SKM-1 treated with dmso at 0.1 percent for 144 hours (cell line): ENCODE results near the gene UBE2J2.

Source experiments
- DNase-seq: peaks from one replicate; lab custom pipeline; 2025; ENCODE audit not compliant: unreplicated experiment; lab: John Stamatoyannopoulos, UW

Gene UBE2J2

DNA sequence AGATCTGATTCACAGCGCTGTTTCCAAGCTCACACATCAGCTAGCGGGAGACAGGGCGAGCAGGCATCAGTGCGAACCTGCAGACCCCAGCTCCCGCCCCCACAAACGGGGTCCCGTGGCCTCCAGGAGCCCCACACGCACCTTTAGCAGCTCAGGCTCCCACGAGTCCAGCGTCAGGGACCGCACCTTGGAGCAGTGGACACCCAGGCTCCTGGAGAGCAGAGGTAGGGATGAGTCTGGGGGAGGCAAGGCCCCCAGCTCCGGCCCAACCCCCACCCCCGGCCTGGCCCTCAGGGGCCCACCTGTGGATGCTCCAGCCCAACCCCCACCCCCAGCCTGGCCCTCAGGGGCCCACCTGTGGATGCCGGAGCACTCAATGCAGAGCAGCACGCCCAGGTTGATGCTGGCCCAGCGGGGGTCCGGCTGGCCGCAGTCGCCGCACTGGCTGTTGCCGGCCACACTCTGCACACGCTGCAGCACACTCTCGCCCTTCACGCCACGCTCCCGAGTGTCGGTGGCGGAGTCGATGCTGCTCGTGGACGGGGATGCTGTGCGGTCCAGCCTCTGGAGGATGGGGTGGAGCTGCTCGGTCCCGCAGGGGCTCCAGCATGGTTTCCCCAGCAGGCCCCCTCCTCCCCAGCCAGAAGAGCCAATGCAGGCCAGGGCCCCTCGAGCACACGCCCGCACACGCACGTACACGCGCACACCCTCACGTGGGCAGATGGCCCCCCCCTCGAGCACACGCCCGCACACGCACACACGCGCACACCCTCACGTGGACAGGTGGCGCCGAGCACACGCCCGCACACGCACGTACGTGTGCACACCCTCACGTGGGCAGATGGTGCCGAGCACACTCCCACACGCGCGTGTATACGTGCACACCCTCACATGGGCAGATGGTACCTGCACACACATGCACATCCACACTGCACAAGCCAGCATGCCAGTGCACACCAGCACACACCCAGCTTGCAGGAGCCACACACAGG is 22.7 kb upstream of the UBE2J2 start:
- no peak for DNase-seq

DNA sequence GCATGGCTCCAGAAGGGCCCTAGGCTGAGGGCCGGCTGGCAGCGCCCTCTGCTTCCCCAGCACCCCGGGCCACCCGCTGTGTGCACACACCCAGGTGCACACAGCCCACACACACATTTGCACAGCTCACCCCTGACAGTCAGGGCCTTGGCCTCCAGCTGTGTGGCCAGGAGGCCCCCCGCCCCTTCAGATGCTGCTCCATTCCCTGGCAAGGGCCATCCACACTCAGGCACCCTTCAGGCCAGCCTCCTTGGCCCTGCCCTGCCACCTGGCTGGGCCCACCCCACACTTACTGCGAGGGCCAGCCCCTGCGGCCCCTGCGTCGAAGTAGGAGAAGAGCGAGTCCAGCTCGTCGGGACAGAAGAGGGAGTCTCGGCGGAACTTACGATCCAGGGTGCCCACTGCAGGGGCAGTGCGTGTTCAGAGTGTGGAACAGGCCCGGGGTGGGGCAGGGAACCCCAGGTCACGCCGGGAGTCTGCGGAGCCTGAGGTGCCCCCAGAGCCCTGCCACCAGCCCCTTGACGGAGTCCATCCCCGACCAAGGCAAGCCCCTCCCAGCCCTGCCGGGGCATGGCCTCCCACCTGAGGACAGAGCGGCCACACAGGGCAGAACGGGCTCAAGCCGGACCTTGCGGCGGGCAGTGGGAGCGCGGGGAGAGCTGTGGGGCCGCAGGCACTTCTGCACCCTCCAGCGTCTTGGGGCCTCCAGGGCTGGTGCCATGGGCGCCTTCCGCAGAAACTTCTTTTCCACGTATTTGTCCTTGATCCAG is 21.7 kb upstream of the UBE2J2 start:
- DNase-seq = no peak

DNA sequence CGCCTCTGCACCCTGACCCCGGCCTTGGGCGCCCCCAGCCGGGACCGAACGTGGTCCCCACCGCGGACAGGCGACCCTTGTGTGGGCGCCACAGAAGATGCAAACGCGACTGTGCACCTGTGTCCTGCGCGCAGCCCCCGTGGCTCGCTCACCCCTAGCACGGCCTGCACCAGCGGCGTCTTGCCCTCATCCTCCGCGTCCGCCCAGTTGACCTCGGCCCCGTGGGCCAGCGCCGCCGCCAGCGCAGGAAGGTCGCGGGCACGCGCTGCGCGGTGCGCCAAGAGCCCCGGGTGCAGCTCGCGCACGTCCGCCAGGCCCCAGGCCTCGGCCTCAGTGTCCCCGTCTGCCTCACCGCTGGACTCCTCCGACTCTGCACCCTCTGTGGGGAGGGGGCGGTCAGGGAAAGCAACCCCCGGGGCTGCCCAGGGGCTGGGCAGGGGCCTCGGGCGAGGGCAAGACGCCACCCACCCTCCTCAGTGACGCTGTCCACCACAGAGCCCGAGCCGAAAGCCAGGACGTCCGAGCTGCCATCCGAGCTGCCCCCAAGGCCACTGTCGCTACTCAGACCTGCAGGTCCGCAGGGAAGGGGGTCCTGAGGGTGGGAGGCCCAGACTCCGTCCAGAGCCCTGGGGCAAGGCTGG is 20.7 kb upstream of the UBE2J2 start:
- DNase-seq = no peak

DNA sequence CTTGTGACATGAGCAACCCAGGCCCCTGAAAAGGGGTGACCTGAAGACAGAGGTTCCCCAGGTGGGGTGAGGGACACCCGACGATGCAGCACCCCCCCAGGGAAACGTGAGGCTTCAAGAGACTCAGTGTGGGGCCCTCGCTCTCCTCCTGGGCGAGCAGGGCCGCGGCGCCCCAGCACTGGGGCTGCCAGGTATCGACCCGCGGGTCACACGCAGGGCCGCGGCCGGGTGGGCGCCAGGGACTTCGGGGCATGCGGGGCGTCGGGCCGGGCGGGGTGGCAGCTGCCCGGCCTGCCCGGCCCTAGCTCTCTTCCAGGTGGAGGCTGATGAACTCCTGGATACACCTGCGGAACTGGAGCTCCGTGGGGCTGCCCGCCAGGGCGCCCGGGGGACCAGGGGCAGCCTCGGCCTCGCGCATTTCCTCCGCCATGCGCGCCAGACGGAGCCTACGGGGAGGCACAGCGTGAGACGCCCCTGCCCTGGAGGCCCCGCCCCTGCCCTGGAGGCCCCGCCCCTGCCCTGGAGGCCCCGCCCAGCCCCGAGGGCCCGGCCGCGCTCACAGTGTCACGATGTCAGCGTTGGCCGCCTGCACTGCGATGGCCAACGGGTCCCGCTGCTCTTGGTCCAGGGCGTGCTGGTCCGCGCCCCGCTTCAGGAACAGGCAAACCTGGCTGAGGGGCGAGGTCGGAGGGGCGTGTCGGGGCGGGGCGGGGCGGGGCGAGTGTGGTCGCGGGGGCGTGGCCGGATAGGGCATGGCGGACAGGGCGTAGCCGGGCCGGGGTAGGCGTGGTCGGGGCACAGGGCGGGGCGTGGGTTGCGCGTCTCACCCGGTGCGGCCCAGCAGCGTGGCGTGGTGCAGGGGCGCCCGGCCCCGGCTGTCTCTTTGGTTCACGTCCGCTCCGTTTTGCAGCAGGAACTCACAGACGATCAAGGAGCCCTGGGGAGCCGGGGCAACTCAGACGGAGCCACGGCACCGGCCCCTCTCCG is 19.9 kb upstream of the UBE2J2 start:
- DNase-seq = no peak

DNA sequence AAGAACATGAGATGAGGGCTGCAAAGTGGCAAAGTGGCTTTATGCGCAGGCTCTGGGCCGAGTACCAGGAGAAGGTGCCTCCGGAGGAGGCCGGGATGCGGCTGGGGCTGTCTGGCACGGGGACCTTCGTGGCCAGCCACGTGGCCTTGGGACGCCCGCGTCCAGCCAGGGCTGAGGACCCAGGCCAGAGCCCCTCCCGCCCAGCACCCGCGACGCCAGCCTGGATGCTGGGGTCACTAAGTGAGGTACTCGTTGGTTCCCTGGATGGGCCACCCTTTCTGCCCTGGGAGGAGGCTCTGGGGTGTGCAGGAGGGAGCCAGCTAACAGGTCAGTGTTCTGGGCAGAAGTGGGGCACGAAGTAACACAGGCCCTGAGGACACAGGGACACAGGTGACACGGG is 19.2 kb upstream of the UBE2J2 start:
- no peak for DNase-seq

DNA sequence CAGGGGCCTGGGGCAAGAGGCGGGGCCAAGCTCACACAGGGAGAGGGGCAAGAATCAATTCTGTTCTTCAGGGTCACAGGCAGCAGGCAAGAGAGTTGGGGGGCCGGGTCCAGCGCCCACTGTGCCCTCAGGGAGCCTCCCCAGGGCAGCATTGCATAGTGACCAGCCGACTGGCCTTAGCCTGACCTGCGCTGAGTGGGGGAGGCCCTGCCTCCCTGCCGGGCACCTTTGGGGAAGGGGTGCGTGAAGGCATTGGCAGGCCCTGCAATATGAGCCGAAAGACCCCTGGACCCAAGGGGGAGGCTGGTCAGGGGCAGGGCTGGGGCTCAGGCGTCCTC is 18.8 kb upstream of the UBE2J2 start:
- DNase-seq = no peak

DNA sequence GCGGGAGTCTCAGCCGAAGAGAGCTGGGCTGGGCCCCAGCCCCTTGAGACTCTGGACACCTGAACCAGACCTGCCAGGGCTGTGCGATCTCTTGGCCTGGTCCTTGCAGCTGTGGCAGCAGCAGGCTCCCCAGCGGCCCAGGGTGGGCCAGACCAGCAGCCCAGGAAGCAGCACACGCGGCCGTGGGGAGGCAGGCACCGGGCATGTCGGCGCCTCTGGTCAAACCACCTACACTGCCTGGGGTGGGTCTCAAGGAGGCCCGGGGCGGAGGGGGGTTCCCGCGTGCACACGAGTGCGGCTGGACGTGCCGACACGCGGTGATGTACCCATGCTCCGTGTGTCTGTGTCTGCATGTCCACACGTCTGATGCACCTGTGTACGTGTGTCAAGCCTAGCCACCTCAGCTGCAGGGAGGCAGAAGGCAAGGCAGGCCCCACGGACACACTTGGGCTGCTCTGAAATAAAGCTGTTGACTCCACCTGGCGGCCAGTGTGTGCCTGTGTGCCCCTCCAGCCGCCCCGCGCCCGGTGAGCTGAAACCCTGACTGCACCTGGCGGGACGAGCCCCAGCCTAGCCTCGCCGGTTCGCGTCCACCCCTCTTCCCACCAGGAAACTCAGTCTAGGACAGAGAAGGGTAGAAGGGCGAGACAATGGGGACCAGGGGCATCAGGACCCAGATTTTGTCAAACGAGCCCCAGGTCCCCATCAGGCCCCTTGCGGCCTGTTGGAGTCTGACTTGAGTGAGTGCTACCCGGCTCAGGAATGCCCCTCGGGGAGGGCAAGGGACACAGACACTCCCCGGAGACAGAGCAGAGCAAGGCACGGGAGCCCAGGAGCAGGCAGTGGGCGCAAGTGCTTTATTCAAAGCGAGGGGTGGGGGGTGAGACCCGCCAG is 18.1 kb upstream of the UBE2J2 start:
- peak; percentile 18 for DNase-seq

DNA sequence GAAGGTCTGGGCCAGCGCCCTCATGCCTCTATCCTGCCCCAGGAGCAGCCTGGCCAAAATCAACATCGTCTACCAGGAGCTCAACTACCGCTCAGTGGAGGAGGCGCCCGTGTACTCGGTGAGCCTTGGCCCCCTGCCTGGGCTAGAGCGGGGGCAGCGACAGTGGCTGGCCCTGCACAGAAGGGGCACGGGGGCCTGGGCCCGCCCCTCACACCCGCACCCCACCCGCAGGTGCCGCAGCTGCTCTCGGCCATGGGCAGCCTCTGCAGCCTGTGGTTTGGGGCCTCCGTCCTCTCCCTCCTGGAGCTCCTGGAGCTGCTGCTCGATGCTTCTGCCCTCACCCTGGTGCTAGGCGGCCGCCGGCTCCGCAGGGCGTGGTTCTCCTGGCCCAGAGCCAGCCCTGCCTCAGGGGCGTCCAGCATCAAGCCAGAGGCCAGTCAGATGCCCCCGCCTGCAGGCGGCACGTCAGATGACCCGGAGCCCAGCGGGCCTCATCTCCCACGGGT is 17.4 kb upstream of the UBE2J2 start:
- DNase-seq = no peak

DNA sequence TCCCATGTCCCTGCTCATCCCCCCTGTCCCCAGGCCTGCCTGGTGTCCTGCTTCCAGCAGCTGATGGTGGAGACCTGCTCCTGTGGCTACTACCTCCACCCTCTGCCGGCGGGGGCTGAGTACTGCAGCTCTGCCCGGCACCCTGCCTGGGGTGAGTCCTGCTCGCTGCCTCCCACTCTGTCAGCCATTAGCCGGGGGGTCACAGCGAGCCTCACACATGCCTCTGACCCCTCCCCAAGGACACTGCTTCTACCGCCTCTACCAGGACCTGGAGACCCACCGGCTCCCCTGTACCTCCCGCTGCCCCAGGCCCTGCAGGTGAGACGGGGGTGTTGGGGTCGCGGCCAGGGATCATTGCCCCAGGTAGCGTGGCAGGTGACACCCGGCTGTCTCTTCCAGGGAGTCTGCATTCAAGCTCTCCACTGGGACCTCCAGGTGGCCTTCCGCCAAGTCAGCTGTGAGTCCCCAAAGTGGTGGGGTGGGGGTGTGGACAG is 16.6 kb upstream of the UBE2J2 start:
- DNase-seq = peak; percentile 23

DNA sequence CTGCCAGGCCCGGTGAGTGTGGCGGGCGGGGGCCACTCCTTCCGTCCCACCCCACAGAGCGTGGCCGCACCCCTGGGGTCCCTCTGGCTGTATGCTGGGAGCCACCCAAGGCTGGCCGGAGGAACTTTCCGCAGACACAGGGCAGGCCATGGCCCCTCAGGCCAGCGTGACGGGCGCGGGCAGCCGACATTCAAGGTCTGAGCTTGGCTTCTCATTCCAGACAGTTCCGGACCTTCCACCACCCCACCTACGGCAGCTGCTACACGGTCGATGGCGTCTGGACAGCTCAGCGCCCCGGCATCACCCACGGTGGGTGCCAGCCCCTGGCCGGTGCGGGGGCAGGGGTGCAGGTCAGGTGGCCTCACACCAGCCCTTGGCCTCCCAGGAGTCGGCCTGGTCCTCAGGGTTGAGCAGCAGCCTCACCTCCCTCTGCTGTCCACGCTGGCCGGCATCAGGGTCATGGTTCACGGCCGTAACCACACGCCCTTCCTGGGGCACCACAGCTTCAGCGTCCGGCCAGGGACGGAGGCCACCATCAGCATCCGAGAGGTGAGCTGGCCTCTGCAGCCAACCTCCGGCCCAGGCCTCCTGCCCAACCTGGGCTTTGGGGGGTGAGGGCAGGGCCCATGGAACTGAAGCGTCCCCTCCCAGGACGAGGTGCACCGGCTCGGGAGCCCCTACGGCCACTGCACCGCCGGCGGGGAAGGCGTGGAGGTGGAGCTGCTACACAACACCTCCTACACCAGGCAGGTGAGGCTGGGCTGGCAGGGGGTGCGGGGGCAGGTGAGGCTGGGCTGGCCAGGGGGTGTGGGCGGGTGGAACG is 13.8 kb upstream of the UBE2J2 start:
- DNase-seq = no peak

DNA sequence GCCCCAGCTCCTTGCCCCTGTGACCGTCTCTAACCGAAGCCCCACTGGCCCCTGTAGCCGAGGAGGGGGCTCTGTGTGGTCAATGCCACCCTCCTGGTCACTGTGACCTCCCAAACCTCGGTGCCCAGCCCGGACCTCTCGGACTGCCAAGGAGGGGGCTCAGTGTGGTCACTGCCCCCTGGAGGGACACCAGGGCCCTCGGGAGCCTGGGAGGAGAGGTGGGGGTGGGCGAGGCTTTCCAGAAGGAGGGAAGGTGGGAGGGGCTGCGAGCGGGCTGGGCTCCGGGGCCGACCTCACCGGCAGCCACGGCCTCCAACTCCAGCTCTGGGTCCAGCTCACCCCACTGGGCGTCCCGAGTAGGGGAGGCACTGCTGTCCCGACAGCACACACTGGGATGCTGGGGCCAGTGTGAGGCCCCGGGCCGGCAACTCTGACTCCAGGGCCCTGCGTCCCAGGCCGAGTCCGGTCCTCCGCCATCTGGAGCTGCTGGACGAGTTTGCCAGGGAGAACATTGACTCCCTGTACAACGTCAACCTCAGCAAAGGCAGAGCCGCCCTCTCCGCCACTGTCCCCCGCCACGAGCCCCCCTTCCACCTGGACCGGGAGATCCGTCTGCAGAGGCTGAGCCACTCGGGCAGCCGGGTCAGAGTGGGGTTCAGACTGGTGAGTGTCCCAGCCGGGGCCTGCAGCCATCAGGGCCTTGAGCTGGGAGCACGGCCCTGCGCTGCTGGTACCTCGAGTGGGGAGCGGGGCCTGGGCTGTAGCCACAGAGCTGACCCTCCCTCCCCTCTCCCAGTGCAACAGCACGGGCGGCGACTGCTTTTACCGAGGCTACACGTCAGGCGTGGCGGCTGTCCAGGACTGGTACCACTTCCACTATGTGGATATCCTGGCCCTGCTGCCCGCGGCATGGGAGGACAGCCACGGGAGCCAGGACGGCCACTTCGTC is 12.9 kb upstream of the UBE2J2 start:
- no peak for DNase-seq

DNA sequence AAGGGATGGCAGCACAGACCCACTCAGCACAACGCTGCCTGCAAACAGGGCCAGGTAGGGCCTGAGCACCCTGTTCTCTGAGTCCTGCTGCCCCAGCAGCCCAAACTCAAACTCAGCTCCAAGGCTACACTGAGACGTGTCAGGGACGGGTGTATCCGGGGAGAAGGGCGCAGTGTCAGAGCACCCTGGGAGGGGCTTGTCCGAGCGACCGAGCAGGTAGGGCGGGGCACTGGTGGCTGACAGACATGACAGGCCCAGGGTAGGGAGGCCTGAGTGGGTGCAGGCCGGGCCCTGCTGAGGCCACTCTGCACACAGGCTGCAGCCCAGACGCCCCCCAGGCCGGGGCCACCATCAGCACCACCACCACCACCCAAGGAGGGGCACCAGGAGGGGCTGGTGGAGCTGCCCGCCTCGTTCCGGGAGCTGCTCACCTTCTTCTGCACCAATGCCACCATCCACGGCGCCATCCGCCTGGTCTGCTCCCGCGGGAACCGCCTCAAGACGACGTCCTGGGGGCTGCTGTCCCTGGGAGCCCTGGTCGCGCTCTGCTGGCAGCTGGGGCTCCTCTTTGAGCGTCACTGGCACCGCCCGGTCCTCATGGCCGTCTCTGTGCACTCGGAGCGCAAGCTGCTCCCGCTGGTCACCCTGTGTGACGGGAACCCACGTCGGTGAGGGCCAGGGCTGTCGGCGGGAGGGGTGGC is 12.1 kb upstream of the UBE2J2 start:
- DNase-seq = no peak

DNA sequence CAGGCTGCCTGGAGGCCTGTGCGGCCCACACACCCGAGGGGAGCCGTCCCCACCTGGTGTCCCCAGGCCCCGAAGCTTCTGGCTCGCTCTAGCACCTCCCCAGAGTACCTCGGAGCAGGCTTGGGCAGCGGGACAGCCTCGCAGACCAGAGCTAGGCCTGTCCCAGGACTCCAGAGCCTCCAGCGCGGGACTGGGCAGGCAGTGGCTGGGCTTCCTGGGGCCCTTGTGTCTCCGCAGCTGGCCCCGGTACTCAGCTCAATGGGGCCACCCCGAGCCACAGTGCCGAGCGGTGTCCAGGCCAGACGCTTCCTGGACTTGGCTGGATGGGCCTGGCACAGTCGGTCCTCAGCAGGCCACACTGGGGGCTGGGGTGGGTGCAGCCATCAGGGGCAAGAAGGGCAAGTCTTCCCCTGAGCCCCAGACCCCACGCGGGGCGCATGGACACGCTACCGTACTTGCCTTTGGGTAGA is 11.5 kb upstream of the UBE2J2 start:
- DNase-seq = no peak

DNA sequence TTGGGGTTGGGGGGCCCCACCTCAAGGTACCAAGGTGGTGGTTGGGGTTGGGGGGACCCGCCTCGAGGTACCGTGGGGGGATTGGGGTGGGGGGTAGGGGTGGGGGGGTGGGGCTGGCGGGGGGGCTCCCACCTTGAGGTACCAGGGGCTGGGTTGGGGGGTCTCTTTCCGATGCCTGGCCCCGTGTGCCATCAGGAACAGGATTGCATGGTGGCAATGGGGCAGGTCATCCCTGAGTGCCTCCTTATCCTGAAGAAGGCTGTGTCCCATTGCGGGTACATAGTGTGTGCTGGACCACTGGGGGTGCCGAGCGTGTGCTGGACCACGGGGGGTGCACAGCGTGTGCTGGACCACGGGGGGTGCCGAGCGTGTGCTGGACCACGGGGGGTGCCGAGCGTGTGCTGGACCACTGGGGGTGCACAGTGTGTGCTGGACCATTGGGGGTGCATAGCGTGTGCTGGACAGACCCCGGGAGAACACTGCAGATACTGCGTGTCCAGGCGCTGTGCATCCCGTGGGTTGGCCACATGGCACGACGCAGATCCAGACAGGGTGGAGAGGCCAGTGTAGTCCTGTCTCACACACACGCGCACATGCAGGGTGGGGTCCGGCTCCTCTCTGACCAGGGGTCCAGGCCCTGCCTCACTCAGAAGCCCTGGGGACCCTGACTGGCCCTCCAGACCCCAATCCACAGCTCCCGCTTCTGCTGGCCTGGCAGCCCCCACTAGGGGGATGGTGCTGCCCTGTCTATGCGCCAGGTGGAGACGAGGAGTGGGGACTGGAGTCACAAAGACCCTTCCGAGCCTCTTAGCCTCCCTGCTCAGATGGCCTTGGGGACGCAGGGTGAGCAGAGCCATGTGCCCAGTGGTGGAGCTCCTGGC is 10.8 kb upstream of the UBE2J2 start:
- DNase-seq = no peak

DNA sequence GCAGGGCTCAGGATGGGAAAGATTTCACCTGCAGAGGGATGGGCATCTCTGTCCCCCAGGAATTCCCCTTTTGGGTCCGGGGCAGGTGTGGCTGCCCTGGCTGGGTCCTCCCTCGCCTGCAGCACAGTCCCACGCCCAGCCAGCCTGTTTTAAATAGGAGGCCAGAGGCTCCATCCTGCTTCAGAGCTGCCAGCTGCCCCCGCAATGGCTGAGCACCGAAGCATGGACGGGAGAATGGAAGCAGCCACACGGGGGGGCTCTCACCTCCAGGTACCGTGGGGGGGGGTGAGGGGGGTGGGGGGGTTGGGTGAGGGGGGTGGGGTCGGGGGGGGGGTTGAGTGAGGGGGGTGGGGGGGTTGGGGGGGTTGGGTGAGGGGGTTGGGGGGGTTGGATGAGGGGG is 10.2 kb upstream of the UBE2J2 start:
- no peak for DNase-seq

DNA sequence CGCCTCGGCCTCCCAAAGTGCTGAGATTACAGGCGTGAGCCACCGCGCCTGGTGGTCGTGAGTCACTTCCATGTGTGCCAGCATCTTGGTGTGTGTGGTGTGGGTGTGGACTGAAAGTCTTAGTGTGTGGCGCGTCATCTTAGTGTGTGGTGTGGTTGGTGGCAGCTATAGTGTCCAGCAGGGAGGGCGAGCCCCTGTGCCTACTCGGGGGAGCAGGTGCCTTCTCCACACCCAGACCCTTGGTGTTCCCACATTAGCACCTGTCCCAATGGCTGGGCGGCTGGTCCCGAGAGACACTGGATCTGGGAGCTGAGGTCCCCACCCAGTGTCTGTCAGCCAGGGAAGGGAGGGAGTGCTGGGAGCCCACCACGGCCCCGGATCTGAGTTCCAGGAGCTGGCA is 9.3 kb upstream of the UBE2J2 start:
- no peak for DNase-seq
